ENCODE data around the gene PRDM5.

PRDM5 gene

GRCh38 chr4:120672076-120672475, 250.4 kb downstream of the PRDM5 start:
- H4K20me1 ChIP-seq (ENCODE audit: insufficient read depth, low read length), result no peaks in the 10 kb centered on the region
- H3K4me2 ChIP-seq (ENCODE audit: low read length), result no peak overlapping the region
- H2AFZ ChIP-seq (ENCODE audit: low read length), result no peak overlapping the region
- H3K27me3 ChIP-seq (ENCODE audit: insufficient read depth, low read length), result no peaks in the 10 kb centered on the region
- H3K4me3 ChIP-seq (ENCODE audit: low read depth, low read length, poor library complexity, severe bottlenecking), result no peak overlapping the region
- TF ChIP-seq, protein P1, sequence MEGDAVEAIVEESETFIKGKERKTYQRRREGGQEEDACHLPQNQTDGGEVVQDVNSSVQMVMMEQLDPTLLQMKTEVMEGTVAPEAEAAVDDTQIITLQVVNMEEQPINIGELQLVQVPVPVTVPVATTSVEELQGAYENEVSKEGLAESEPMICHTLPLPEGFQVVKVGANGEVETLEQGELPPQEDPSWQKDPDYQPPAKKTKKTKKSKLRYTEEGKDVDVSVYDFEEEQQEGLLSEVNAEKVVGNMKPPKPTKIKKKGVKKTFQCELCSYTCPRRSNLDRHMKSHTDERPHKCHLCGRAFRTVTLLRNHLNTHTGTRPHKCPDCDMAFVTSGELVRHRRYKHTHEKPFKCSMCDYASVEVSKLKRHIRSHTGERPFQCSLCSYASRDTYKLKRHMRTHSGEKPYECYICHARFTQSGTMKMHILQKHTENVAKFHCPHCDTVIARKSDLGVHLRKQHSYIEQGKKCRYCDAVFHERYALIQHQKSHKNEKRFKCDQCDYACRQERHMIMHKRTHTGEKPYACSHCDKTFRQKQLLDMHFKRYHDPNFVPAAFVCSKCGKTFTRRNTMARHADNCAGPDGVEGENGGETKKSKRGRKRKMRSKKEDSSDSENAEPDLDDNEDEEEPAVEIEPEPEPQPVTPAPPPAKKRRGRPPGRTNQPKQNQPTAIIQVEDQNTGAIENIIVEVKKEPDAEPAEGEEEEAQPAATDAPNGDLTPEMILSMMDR (IDR thresholded peaks at IDR 0.05; ENCODE audit: low read length), result no peak
- TF ChIP-seq EZH2 (IDR thresholded peaks at IDR 0.05; ENCODE audit: borderline replicate concordance, low read length), result no peak
- H3K9ac ChIP-seq (ENCODE audit: low read length), result no peak overlapping the region
- no peaks in the 10 kb centered on the region for H3F3A ChIP-seq (ENCODE audit: insufficient read depth, low read length)
- H3K79me2 ChIP-seq (ENCODE audit: insufficient read depth, low read length), result no peaks in the 10 kb centered on the region
- H3K27ac ChIP-seq (ENCODE audit: low read depth, low read length, poor library complexity, severe bottlenecking), result no peak overlapping the region
- H3K9me2 ChIP-seq (ENCODE audit: low read depth, low read length), result no peaks in the 10 kb centered on the region
- no peaks in the 10 kb centered on the region for H3K4me1 ChIP-seq (ENCODE audit: insufficient read depth, low read length, severe bottlenecking)
- H3K36me3 ChIP-seq (ENCODE audit: insufficient read depth, low read length), result no peaks in the 10 kb centered on the region
- H3K9me3 ChIP-seq (ENCODE audit: low read length), result no peaks in the 10 kb centered on the region

- no peaks in the 10 kb centered on the region for H3K27me3 ChIP-seq (ENCODE audit: insufficient read depth, low read length)
- TF ChIP-seq, protein P1 (IDR thresholded peaks at IDR 0.05; ENCODE audit: low read length), result no peak
- TF ChIP-seq EZH2 (IDR thresholded peaks at IDR 0.05; ENCODE audit: borderline replicate concordance, low read length), result no peak
- H3K9me2 ChIP-seq (ENCODE audit: low read depth, low read length), result no peaks in the 10 kb centered on the region
Measured at GRCh38 chr4:120671538-120671937, 251.0 kb downstream of the PRDM5 start.

GRCh38 chr4:120667102-120667501, 255.4 kb downstream of the PRDM5 start:
- H3K9ac ChIP-seq (ENCODE audit: low read length), result no peak overlapping the region
- no peaks in the 10 kb centered on the region for H4K20me1 ChIP-seq (ENCODE audit: insufficient read depth, low read length)
- no peaks in the 10 kb centered on the region for H3K79me2 ChIP-seq (ENCODE audit: insufficient read depth, low read length)
- no peak overlapping the region for H3K27ac ChIP-seq (ENCODE audit: low read depth, low read length, poor library complexity, severe bottlenecking)
- TF ChIP-seq, protein P1 (IDR thresholded peaks at IDR 0.05; ENCODE audit: low read length), result no peak
- TF ChIP-seq EZH2 (IDR thresholded peaks at IDR 0.05; ENCODE audit: borderline replicate concordance, low read length), result no peak
- H3K9me3 ChIP-seq (ENCODE audit: low read length), result no peaks in the 10 kb centered on the region
- H3K4me2 ChIP-seq (ENCODE audit: low read length), result no peak overlapping the region
- H3K4me3 ChIP-seq (ENCODE audit: low read depth, low read length, poor library complexity, severe bottlenecking), result no peak overlapping the region
- H3K36me3 ChIP-seq (ENCODE audit: insufficient read depth, low read length), result no peaks in the 10 kb centered on the region
- no peaks in the 10 kb centered on the region for H3K4me1 ChIP-seq (ENCODE audit: insufficient read depth, low read length, severe bottlenecking)
- H2AFZ ChIP-seq (ENCODE audit: low read length), result no peak overlapping the region
- H3F3A ChIP-seq (ENCODE audit: insufficient read depth, low read length), result no peaks in the 10 kb centered on the region
- no peaks in the 10 kb centered on the region for H3K9me2 ChIP-seq (ENCODE audit: low read depth, low read length)
- H3K27me3 ChIP-seq (ENCODE audit: insufficient read depth, low read length), result no peaks in the 10 kb centered on the region

More at GRCh38 chr4:120671538-120671937, 251.0 kb downstream of the PRDM5 start:
- no peak overlapping the region for H3K9ac ChIP-seq (ENCODE audit: low read length)
- no peak overlapping the region for H3K27ac ChIP-seq (ENCODE audit: low read depth, low read length, poor library complexity, severe bottlenecking)
- no peaks in the 10 kb centered on the region for H4K20me1 ChIP-seq (ENCODE audit: insufficient read depth, low read length)
- no peaks in the 10 kb centered on the region for H3K4me1 ChIP-seq (ENCODE audit: insufficient read depth, low read length, severe bottlenecking)
- no peak overlapping the region for H3K4me2 ChIP-seq (ENCODE audit: low read length)
- no peaks in the 10 kb centered on the region for H3K9me3 ChIP-seq (ENCODE audit: low read length)
- no peak overlapping the region for H3K4me3 ChIP-seq (ENCODE audit: low read depth, low read length, poor library complexity, severe bottlenecking)
- no peaks in the 10 kb centered on the region for H3F3A ChIP-seq (ENCODE audit: insufficient read depth, low read length)
- H3K36me3 ChIP-seq (ENCODE audit: insufficient read depth, low read length), result no peaks in the 10 kb centered on the region
- H3K79me2 ChIP-seq (ENCODE audit: insufficient read depth, low read length), result no peaks in the 10 kb centered on the region
- no peak overlapping the region for H2AFZ ChIP-seq (ENCODE audit: low read length)

Measured in OCI-LY1 (cell line).